Measurements from ENCODE around the gene HMX3. TPM values are rescaled to one million over a fixed set of nuclear protein-coding genes. Genes with fewer than 3 reads are reported as not detected.

Gene HMX3
- total and polyA plus RNA-seq, 5 donors from 2014 or later = not detected

GRCh38 chr10:123141791-123142700, 6.3 kb downstream of the HMX3 start:
- H3K4me3 Mint-ChIP-seq = peak overlapping the region; percentile 26 to 44 (median 30)
- peaks cover 16 to 78% (median 45%) of the 10 kb centered on the region in 4 donors for H3K4me1 Mint-ChIP-seq
- H3K27ac ChIP-seq (ENCODE audit: insufficient read depth, low read length, poor library complexity, severe bottlenecking) = no peak overlapping the region
- H3K36me3 Mint-ChIP-seq = no peaks in the 10 kb centered on the region
- peak overlapping the region in 1 of 3 donors; percentile 83 for H3K27ac Mint-ChIP-seq
- peaks cover 0 to 9% (median 0%) of the 10 kb centered on the region in 7 donors for H3K9me3 Mint-ChIP-seq
- no peaks in the 10 kb centered on the region for H3K36me3 ChIP-seq (ENCODE audit: control insufficient read depth, insufficient read depth, low read length)
- H3K27me3 Mint-ChIP-seq = peaks cover 95% of the 10 kb centered on the region
- peaks cover 53% of the 10 kb centered on the region for H3K27me3 ChIP-seq (ENCODE audit: control insufficient read depth, insufficient read depth, low read length)
- H3K4me1 ChIP-seq (ENCODE audit: control insufficient read depth, insufficient read depth, low read length, poor library complexity, severe bottlenecking) = peaks cover 67% of the 10 kb centered on the region
- H3K9me3 ChIP-seq (ENCODE audit: control insufficient read depth in 2 of 2, low read length in 2 of 2) = no peaks in the 10 kb centered on the region
- no peak for DNase-seq
- no peak for ATAC-seq (ENCODE audit: low read depth in 2 of 2)
- H3K4me3 ChIP-seq (ENCODE audit: low read depth, low read length) = no peak overlapping the region

GRCh38 chr10:123142701-123143161, 7.0 kb downstream of the HMX3 start:
- Mint-ChIP-seq H3K9me3 (peaks cover 0 to 9% (median 0%) of the 10 kb centered on the region in 7 donors), H3K36me3 (no peaks in the 10 kb centered on the region), H3K27me3 (peaks cover 95% of the 10 kb centered on the region), H3K4me1 (peaks cover 16 to 78% (median 46%) of the 10 kb centered on the region in 4 donors), H3K4me3 (peak overlapping the region in 3 of 4 donors; percentile 44 to 62 (median 62)), H3K27ac (no peak overlapping the region)
- no peak for DNase-seq
- H3K4me3 ChIP-seq (ENCODE audit: low read depth, low read length) = no peak overlapping the region
- H3K27me3 ChIP-seq (ENCODE audit: control insufficient read depth, insufficient read depth, low read length) = peaks cover 56% of the 10 kb centered on the region
- no peak overlapping the region for H3K27ac ChIP-seq (ENCODE audit: insufficient read depth, low read length, poor library complexity, severe bottlenecking)
- H3K36me3 ChIP-seq (ENCODE audit: control insufficient read depth, insufficient read depth, low read length) = no peaks in the 10 kb centered on the region
- H3K9me3 ChIP-seq (ENCODE audit: control insufficient read depth in 2 of 2, low read length in 2 of 2) = no peaks in the 10 kb centered on the region
- ATAC-seq (ENCODE audit: low read depth in 2 of 2) = no peak
- peaks cover 67% of the 10 kb centered on the region for H3K4me1 ChIP-seq (ENCODE audit: control insufficient read depth, insufficient read depth, low read length, poor library complexity, severe bottlenecking)

- H3K27ac Mint-ChIP-seq = peak overlapping the region in 1 of 3 donors; percentile 35
- peak overlapping the region; percentile 62 to 86 (median 66) for H3K4me3 Mint-ChIP-seq
- peaks cover 16 to 73% (median 43%) of the 10 kb centered on the region in 4 donors for H3K4me1 Mint-ChIP-seq
- no peak overlapping the region for H3K4me3 ChIP-seq (ENCODE audit: low read depth, low read length)
- H3K36me3 ChIP-seq (ENCODE audit: control insufficient read depth, insufficient read depth, low read length) = no peaks in the 10 kb centered on the region
- no peaks in the 10 kb centered on the region for H3K36me3 Mint-ChIP-seq
- H3K9me3 Mint-ChIP-seq = peaks cover 0 to 9% (median 0%) of the 10 kb centered on the region in 7 donors
- no peak overlapping the region for H3K27ac ChIP-seq (ENCODE audit: insufficient read depth, low read length, poor library complexity, severe bottlenecking)
- H3K27me3 ChIP-seq (ENCODE audit: control insufficient read depth, insufficient read depth, low read length) = peaks cover 56% of the 10 kb centered on the region
- H3K4me1 ChIP-seq (ENCODE audit: control insufficient read depth, insufficient read depth, low read length, poor library complexity, severe bottlenecking) = peaks cover 72% of the 10 kb centered on the region
- ATAC-seq (ENCODE audit: low read depth in 2 of 2) (no peak), DNase-seq (no peak)
- H3K9me3 ChIP-seq (ENCODE audit: control insufficient read depth in 2 of 2, low read length in 2 of 2) = no peaks in the 10 kb centered on the region
- H3K27me3 Mint-ChIP-seq = peaks cover 89% of the 10 kb centered on the region
These were observed 7.5 kb downstream of the HMX3 start for GRCh38 chr10:123143162-123143824.

- DNase-seq = no peak
- Mint-ChIP-seq H3K9me3 (peaks cover 0 to 9% (median 0%) of the 10 kb centered on the region in 7 donors), H3K4me3 (peak overlapping the region in 3 of 4 donors; percentile 56 to 86 (median 71)), H3K27me3 (peaks cover 86% of the 10 kb centered on the region), H3K4me1 (peaks cover 17 to 74% (median 42%) of the 10 kb centered on the region in 4 donors), H3K27ac (peak overlapping the region in 1 of 3 donors; percentile 35), H3K36me3 (no peaks in the 10 kb centered on the region)
- peaks cover 57% of the 10 kb centered on the region for H3K27me3 ChIP-seq (ENCODE audit: control insufficient read depth, insufficient read depth, low read length)
- no peak overlapping the region for H3K4me3 ChIP-seq (ENCODE audit: low read depth, low read length)
- H3K4me1 ChIP-seq (ENCODE audit: control insufficient read depth, insufficient read depth, low read length, poor library complexity, severe bottlenecking) = peaks cover 77% of the 10 kb centered on the region
- no peak overlapping the region for H3K27ac ChIP-seq (ENCODE audit: insufficient read depth, low read length, poor library complexity, severe bottlenecking)
- ATAC-seq (ENCODE audit: low read depth in 2 of 2) = no peak
- H3K36me3 ChIP-seq (ENCODE audit: control insufficient read depth, insufficient read depth, low read length) = no peaks in the 10 kb centered on the region
- H3K9me3 ChIP-seq (ENCODE audit: control insufficient read depth in 2 of 2, low read length in 2 of 2) = no peaks in the 10 kb centered on the region
These were observed 8.0 kb downstream of the HMX3 start for GRCh38 chr10:123143825-123144168.

GRCh38 chr10:123144697-123145541, 9.1 kb downstream of the HMX3 start:
- H3K36me3 Mint-ChIP-seq = no peaks in the 10 kb centered on the region
- no peaks in the 10 kb centered on the region for H3K9me3 ChIP-seq (ENCODE audit: control insufficient read depth in 2 of 2, low read length in 2 of 2)
- H3K27ac Mint-ChIP-seq = no peak overlapping the region
- no peak overlapping the region for H3K4me3 ChIP-seq (ENCODE audit: low read depth, low read length)
- peaks cover 82% of the 10 kb centered on the region for H3K4me1 ChIP-seq (ENCODE audit: control insufficient read depth, insufficient read depth, low read length, poor library complexity, severe bottlenecking)
- H3K27ac ChIP-seq (ENCODE audit: insufficient read depth, low read length, poor library complexity, severe bottlenecking) = no peak overlapping the region
- ATAC-seq (ENCODE audit: low read depth in 2 of 2) (no peak), DNase-seq (peak in 2 of 3 donors; percentile 34 to 49)
- peak overlapping the region; percentile 33 to 86 (median 62) for H3K4me3 Mint-ChIP-seq
- no peaks in the 10 kb centered on the region for H3K36me3 ChIP-seq (ENCODE audit: control insufficient read depth, insufficient read depth, low read length)
- H3K27me3 ChIP-seq (ENCODE audit: control insufficient read depth, insufficient read depth, low read length) = peaks cover 57% of the 10 kb centered on the region
- peaks cover 0 to 9% (median 0%) of the 10 kb centered on the region in 7 donors for H3K9me3 Mint-ChIP-seq
- peaks cover 21 to 75% (median 42%) of the 10 kb centered on the region in 4 donors for H3K4me1 Mint-ChIP-seq
- H3K27me3 Mint-ChIP-seq = peaks cover 84% of the 10 kb centered on the region

GRCh38 chr10:123145542-123146012, 9.8 kb downstream of the HMX3 start:
- H3K4me1 Mint-ChIP-seq = peaks cover 17 to 75% (median 44%) of the 10 kb centered on the region in 4 donors
- no peaks in the 10 kb centered on the region for H3K9me3 ChIP-seq (ENCODE audit: control insufficient read depth in 2 of 2, low read length in 2 of 2)
- H3K27ac Mint-ChIP-seq = no peak overlapping the region
- peaks cover 59% of the 10 kb centered on the region for H3K27me3 ChIP-seq (ENCODE audit: control insufficient read depth, insufficient read depth, low read length)
- H3K4me1 ChIP-seq (ENCODE audit: control insufficient read depth, insufficient read depth, low read length, poor library complexity, severe bottlenecking) = peaks cover 82% of the 10 kb centered on the region
- H3K36me3 Mint-ChIP-seq = no peaks in the 10 kb centered on the region
- peaks cover 0 to 9% (median 0%) of the 10 kb centered on the region in 7 donors for H3K9me3 Mint-ChIP-seq
- no peaks in the 10 kb centered on the region for H3K36me3 ChIP-seq (ENCODE audit: control insufficient read depth, insufficient read depth, low read length)
- ATAC-seq (ENCODE audit: low read depth in 2 of 2) = no peak
- no peak for DNase-seq
- H3K27ac ChIP-seq (ENCODE audit: insufficient read depth, low read length, poor library complexity, severe bottlenecking) = no peak overlapping the region
- peak overlapping the region; percentile 10 to 86 (median 64) for H3K4me3 Mint-ChIP-seq
- no peak overlapping the region for H3K4me3 ChIP-seq (ENCODE audit: low read depth, low read length)
- peaks cover 84% of the 10 kb centered on the region for H3K27me3 Mint-ChIP-seq

All from CD4-positive, CD25-positive, alpha-beta regulatory T cell (primary cell).